Measurements from ENCODE around the gene TLR7. TPM values are rescaled to one million over a fixed set of nuclear protein-coding genes. Genes with fewer than 3 reads are reported as not detected.
A peak's percentile ranks its signal among the peaks of the same experiment; 100 is the strongest.

TLR7 gene
- total and polyA plus RNA-seq, 2 of the 13 experiments (the other 11 are each of a cell fraction or from before 2014, with no cell fraction given) = not detected

DNA sequence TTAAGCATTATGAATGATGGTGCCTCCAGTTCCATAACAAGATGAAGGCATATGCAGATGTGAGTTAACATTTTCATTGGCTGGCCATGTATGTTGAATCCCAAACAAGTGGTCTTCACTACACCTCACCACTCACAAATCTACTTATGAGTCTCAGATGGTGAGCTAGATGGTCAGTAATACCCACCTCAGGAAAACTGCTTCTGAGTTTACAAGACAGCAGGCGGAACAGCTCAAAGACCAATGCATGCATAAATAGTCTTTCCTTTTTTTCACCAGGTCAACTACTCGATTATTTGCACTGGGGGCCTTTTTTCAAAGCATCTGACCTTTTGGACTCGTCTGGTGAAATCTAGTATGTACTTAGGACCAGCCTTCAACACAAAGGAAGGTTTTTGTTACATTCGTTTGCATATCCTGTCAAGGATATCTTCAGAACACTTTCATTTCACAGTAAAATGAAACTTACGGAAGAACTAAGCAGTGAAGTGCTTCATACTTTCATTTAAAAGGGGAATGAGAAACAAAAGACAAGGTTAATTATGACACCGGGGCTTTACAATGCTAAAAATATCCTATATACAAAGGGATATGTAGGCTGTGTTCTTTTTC is 23.1 kb upstream of the TLR7 start (continued):
- TF ChIP-seq, protein P1, sequence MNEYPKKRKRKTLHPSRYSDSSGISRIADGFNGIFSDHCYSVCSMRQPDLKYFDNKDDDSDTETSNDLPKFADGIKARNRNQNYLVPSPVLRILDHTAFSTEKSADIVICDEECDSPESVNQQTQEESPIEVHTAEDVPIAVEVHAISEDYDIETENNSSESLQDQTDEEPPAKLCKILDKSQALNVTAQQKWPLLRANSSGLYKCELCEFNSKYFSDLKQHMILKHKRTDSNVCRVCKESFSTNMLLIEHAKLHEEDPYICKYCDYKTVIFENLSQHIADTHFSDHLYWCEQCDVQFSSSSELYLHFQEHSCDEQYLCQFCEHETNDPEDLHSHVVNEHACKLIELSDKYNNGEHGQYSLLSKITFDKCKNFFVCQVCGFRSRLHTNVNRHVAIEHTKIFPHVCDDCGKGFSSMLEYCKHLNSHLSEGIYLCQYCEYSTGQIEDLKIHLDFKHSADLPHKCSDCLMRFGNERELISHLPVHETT (CRISPR knock-in tag; conservative IDR thresholded peaks at IDR 0.05) = no peak
- TF ChIP-seq, protein P2, sequence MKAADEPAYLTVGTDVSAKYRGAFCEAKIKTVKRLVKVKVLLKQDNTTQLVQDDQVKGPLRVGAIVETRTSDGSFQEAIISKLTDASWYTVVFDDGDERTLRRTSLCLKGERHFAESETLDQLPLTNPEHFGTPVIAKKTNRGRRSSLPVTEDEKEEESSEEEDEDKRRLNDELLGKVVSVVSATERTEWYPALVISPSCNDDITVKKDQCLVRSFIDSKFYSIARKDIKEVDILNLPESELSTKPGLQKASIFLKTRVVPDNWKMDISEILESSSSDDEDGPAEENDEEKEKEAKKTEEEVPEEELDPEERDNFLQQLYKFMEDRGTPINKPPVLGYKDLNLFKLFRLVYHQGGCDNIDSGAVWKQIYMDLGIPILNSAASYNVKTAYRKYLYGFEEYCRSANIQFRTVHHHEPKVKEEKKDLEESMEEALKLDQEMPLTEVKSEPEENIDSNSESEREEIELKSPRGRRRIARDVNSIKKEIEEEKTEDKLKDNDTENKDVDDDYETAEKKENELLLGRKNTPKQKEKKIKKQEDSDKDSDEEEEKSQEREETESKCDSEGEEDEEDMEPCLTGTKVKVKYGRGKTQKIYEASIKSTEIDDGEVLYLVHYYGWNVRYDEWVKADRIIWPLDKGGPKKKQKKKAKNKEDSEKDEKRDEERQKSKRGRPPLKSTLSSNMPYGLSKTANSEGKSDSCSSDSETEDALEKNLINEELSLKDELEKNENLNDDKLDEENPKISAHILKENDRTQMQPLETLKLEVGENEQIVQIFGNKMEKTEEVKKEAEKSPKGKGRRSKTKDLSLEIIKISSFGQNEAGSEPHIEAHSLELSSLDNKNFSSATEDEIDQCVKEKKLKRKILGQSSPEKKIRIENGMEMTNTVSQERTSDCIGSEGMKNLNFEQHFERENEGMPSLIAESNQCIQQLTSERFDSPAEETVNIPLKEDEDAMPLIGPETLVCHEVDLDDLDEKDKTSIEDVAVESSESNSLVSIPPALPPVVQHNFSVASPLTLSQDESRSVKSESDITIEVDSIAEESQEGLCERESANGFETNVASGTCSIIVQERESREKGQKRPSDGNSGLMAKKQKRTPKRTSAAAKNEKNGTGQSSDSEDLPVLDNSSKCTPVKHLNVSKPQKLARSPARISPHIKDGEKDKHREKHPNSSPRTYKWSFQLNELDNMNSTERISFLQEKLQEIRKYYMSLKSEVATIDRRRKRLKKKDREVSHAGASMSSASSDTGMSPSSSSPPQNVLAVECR (CRISPR knock-in tag; IDR thresholded peaks at IDR 0.05; ENCODE audit: borderline replicate concordance) = no peak; the same call in 1 of the 2 replicates
- TF ChIP-seq, protein P3, sequence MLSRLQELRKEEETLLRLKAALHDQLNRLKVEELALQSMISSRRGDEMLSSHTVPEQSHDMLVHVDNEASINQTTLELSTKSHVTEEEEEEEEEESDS (CRISPR knock-in tag; IDR thresholded peaks at IDR 0.05; ENCODE audit: borderline replicate concordance) = no peak
- TF ChIP-seq NFKBIZ (CRISPR knock-in tag; IDR thresholded peaks at IDR 0.05) (peak; percentile 59; the same call in 1 of the 2 replicates), SOX6 (IDR thresholded peaks at IDR 0.05) (no peak), SOX6 (CRISPR knock-in tag; IDR thresholded peaks at IDR 0.05) (peak; percentile 95), ZNF75D (CRISPR knock-in tag; IDR thresholded peaks at IDR 0.05; ENCODE audit: borderline replicate concordance) (no peak), CREM (IDR thresholded peaks at IDR 0.05) (peak; percentile 84), CREM (CRISPR knock-in tag; IDR thresholded peaks at IDR 0.05) (no peak), ATRX (CRISPR knock-in tag; IDR thresholded peaks at IDR 0.05; ENCODE audit: borderline replicate concordance) (no peak), HDAC1 (CRISPR knock-in tag; IDR thresholded peaks at IDR 0.05) (0 out of 2 replicates have a peak, but pooled peaks have one; percentile 22), CBFB (CRISPR knock-in tag; IDR thresholded peaks at IDR 0.05) (no peak), HNF4G (IDR thresholded peaks at IDR 0.05; ENCODE audit: borderline replicate concordance, low read depth, low read length) (peak; percentile 90), HNF4G (CRISPR knock-in tag; IDR thresholded peaks at IDR 0.05; ENCODE audit: borderline replicate concordance, low read depth) (no peak; the same call in 1 of the 2 replicates)
- TF ChIP-seq, protein P4, sequence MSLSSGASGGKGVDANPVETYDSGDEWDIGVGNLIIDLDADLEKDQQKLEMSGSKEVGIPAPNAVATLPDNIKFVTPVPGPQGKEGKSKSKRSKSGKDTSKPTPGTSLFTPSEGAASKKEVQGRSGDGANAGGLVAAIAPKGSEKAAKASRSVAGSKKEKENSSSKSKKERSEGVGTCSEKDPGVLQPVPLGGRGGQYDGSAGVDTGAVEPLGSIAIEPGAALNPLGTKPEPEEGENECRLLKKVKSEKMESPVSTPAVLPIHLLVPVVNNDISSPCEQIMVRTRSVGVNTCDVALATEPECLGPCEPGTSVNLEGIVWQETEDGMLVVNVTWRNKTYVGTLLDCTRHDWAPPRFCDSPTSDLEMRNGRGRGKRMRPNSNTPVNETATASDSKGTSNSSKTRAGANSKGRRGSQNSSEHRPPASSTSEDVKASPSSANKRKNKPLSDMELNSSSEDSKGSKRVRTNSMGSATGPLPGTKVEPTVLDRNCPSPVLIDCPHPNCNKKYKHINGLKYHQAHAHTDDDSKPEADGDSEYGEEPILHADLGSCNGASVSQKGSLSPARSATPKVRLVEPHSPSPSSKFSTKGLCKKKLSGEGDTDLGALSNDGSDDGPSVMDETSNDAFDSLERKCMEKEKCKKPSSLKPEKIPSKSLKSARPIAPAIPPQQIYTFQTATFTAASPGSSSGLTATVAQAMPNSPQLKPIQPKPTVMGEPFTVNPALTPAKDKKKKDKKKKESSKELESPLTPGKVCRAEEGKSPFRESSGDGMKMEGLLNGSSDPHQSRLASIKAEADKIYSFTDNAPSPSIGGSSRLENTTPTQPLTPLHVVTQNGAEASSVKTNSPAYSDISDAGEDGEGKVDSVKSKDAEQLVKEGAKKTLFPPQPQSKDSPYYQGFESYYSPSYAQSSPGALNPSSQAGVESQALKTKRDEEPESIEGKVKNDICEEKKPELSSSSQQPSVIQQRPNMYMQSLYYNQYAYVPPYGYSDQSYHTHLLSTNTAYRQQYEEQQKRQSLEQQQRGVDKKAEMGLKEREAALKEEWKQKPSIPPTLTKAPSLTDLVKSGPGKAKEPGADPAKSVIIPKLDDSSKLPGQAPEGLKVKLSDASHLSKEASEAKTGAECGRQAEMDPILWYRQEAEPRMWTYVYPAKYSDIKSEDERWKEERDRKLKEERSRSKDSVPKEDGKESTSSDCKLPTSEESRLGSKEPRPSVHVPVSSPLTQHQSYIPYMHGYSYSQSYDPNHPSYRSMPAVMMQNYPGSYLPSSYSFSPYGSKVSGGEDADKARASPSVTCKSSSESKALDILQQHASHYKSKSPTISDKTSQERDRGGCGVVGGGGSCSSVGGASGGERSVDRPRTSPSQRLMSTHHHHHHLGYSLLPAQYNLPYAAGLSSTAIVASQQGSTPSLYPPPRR (CRISPR knock-in tag; IDR thresholded peaks at IDR 0.05; ENCODE audit: borderline replicate concordance) = peak; percentile 55; the same call in 1 of the 2 replicates

Data from HepG2 (cell line).